Loucy (cell line): ENCODE measurements around the gene SERGEF.
"Not testable (repeated sequence)": the region's sequence is repeated elsewhere in the genome, so short reads cannot be mapped to it uniquely, and the experiment has no call there.

Experiments
- H2AFZ ChIP-seq: fragments of 200-600 bp; sonication (generic); 2 replicates; pipeline ENCODE4 v1.6.0; 2016; ENCODE audit warnings: antibody characterized with exemption, mild to moderate bottlenecking, low read length, moderate library complexity
- H3F3A ChIP-seq: fragments of 200-600 bp; 2 replicates; pipeline ENCODE4 v1.6.0; 2016; ENCODE audit warnings: antibody characterized with exemption, low read depth, mild to moderate bottlenecking
- H3K27me3 ChIP-seq: fragments of 200-600 bp; sonication (generic); 2 replicates; pipeline ENCODE4 v1.6.1; 2014; ENCODE audit warnings: low read length, mild to moderate bottlenecking; ENCODE audit not compliant: insufficient read depth, poor library complexity, severe bottlenecking
- H3K36me3 ChIP-seq: fragments of 200-600 bp; sonication (generic); 2 replicates; pipeline ENCODE4 v1.6.1; 2016; ENCODE audit warnings: low read length; ENCODE audit not compliant: insufficient read depth
- H3K4me1 ChIP-seq: fragments of 200-600 bp; sonication (generic); 2 replicates; pipeline ENCODE4 v1.5.1; 2014; ENCODE audit warnings: low read length, mild to moderate bottlenecking; ENCODE audit not compliant: insufficient read depth, poor library complexity, severe bottlenecking
- H3K4me2 ChIP-seq: fragments of 200-600 bp; sonication (generic); 2 replicates; pipeline ENCODE4 v1.6.0; 2014; ENCODE audit warnings: antibody characterized with exemption, low read length, low read depth, mild to moderate bottlenecking; ENCODE audit not compliant: poor library complexity, severe bottlenecking
- H3K4me3 ChIP-seq: fragments of 200-600 bp; sonication (generic); 2 replicates; pipeline ENCODE4 v1.5.1; 2014; ENCODE audit warnings: low read length, mild to moderate bottlenecking, mixed read lengths; ENCODE audit not compliant: poor library complexity, severe bottlenecking
- H3K79me2 ChIP-seq: fragments of 200-600 bp; sonication (generic); 2 replicates; pipeline ENCODE4 v1.6.1; 2014; ENCODE audit warnings: low read length; ENCODE audit not compliant: insufficient read depth
- H3K9ac ChIP-seq: fragments of 200-600 bp; sonication (generic); 2 replicates; pipeline ENCODE4 v1.6.0; 2014; ENCODE audit warnings: mild to moderate bottlenecking, low read depth, low read length, moderate library complexity; ENCODE audit not compliant: poor library complexity, severe bottlenecking
- H3K9me2 ChIP-seq: fragments of 200-600 bp; sonication (generic); replicated peaks from 2 replicates; pipeline ENCODE4 v1.6.1; 2016; ENCODE audit warnings: low read depth, low read length, mixed read lengths
- H3K9me3 ChIP-seq: fragments of 200-600 bp; sonication (generic); 2 replicates; pipeline ENCODE4 v1.6.1; 2014; ENCODE audit warnings: mild to moderate bottlenecking, antibody characterized with exemption, low read length, low read depth; ENCODE audit not compliant: insufficient read depth
- H4K20me1 ChIP-seq: fragments of 200-600 bp; sonication (generic); 2 replicates; pipeline ENCODE4 v1.6.0; 2014; ENCODE audit warnings: antibody characterized with exemption, low read length, mild to moderate bottlenecking; ENCODE audit not compliant: insufficient read depth, poor library complexity, severe bottlenecking
- CTCF ChIP-seq: fragments of 200-600 bp; sonication (generic); conservative IDR thresholded peaks from 2 replicates; pipeline ENCODE4 v1.5.1; 2014; ENCODE audit warnings: mild to moderate bottlenecking, antibody characterized with exemption, low read length
- EZH2phosphoT487 ChIP-seq: fragments of 200-600 bp; IDR thresholded peaks from 2 replicates; pipeline ENCODE4 v1.6.1; 2018; ENCODE audit warnings: antibody characterized with exemption, mild to moderate bottlenecking, moderate library complexity, borderline replicate concordance

Gene SERGEF

GRCh38 chr11:17898071-17898470 lies 114.8 kb downstream of the SERGEF start:
- Histone ChIP-seq H3K9me3 (no peaks in the 10 kb centered on the region), H3K4me3 (no peak overlapping the region), H3K9ac (no peak overlapping the region), H3F3A (no peaks in the 10 kb centered on the region), H3K36me3 (no peaks in the 10 kb centered on the region; the same call in 1 of the 2 replicates), H3K9me2 (no peaks in the 10 kb centered on the region), H3K27me3 (no peaks in the 10 kb centered on the region), H3K79me2 (no peaks in the 10 kb centered on the region), H3K4me1 (peaks cover 14% of the 10 kb centered on the region), H2AFZ (no peak overlapping the region), H4K20me1 (no peaks in the 10 kb centered on the region), H3K4me2 (no peak overlapping the region)
- TF ChIP-seq CTCF = no peak
- TF ChIP-seq EZH2phosphoT487 = no peak

- Histone ChIP-seq H4K20me1 (no peaks in the 10 kb centered on the region), H3K9me2 (no peaks in the 10 kb centered on the region), H3K36me3 (peaks cover 5% of the 10 kb centered on the region; the same call in 1 of the 2 replicates), H3K9me3 (no peaks in the 10 kb centered on the region), H2AFZ (no peak overlapping the region), H3K4me1 (peaks cover 10% of the 10 kb centered on the region), H3F3A (no peaks in the 10 kb centered on the region), H3K9ac (no peak overlapping the region), H3K4me2 (no peak overlapping the region), H3K27me3 (no peaks in the 10 kb centered on the region), H3K4me3 (no peak overlapping the region), H3K79me2 (no peaks in the 10 kb centered on the region)
- TF ChIP-seq EZH2phosphoT487 = no peak
- no peak for TF ChIP-seq CTCF
Observed at GRCh38 chr11:17897495-17897894, 115.4 kb downstream of the SERGEF start.

- not testable (repeated sequence) for H3K9ac ChIP-seq, H3F3A ChIP-seq, H3K4me2 ChIP-seq, H3K4me3 ChIP-seq, H3K9me3 ChIP-seq, H2AFZ ChIP-seq, H3K36me3 ChIP-seq, H3K79me2 ChIP-seq, H3K9me2 ChIP-seq, H3K27me3 ChIP-seq, H4K20me1 ChIP-seq, H3K4me1 ChIP-seq
Observed at GRCh38 chr11:17896496-17897151, 116.2 kb downstream of the SERGEF start.
